Rectal smooth muscle tissue (tissue), 1 donor: ENCODE results near the gene MARVELD1.
"Not testable (repeated sequence)": the region's sequence is repeated elsewhere in the genome, so short reads cannot be mapped to it uniquely, and the experiment has no call there.

Experiments
- H3K27ac ChIP-seq: one replicate; pipeline ENCODE4 v1.7.0; 2013; ENCODE audit warnings: low read depth, low read length, inconsistent platforms
- H3K27me3 ChIP-seq: one replicate; pipeline ENCODE4 v1.7.0; 2013; ENCODE audit warnings: low read length; ENCODE audit not compliant: control insufficient read depth, insufficient read depth
- H3K36me3 ChIP-seq: one replicate; pipeline ENCODE4 v1.7.0; 2013; ENCODE audit warnings: low read length; ENCODE audit not compliant: control insufficient read depth, insufficient read depth
- H3K4me1 ChIP-seq: one replicate; pipeline ENCODE4 v1.7.0; 2013; ENCODE audit warnings: low read length; ENCODE audit not compliant: control insufficient read depth, insufficient read depth
- H3K4me3 ChIP-seq: one replicate; pipeline ENCODE4 v1.7.0; 2013; ENCODE audit warnings: low read length
- H3K9ac ChIP-seq: one replicate; pipeline ENCODE4 v1.7.0; 2013; ENCODE audit warnings: low read length

The MARVELD1 gene

GRCh38 chr10:97684368-97684713 is 29.2 kb upstream of the MARVELD1 start:
- H3K27ac ChIP-seq, H3K27me3 ChIP-seq, H3K36me3 ChIP-seq, H3K9ac ChIP-seq: not testable (repeated sequence)
- Histone ChIP-seq H3K4me3 (peak overlapping the region; percentile 49), H3K4me1 (peaks cover 23% of the 10 kb centered on the region)

GRCh38 chr10:97684866-97685394 is 28.6 kb upstream of the MARVELD1 start:
- H3K27ac ChIP-seq, result no peak overlapping the region
- peak overlapping the region; percentile 85 for H3K4me3 ChIP-seq
- H3K27me3 ChIP-seq, result no peaks in the 10 kb centered on the region
- H3K36me3 ChIP-seq, result no peaks in the 10 kb centered on the region
- peaks cover 23% of the 10 kb centered on the region for H3K4me1 ChIP-seq
- no peak overlapping the region for H3K9ac ChIP-seq

DNA sequence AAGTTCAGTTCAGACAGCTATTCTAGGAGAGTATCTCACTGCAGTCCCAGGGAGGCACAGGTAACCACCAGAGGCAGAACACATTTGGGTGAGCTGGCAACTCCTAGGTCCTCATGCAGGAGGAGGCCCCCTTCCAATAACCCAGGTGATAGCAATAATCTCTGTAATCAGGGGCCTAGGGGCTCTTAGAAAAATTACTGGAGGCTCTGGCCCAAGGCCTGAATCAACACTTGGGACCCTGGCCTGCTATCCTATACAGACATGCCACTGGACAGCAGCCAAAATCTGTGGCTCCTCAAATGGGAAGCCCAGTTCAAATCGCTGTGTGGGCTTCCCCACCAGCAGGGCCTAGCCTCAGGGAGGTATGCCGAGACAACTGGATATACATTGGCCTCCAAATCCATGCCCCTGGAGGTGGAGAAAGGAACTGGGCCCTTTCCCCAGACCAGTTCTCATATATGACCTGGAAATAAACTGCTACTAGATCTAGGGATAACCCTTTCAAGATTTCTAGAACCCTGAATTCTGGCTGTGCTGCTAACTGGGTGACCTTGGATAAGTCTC is 28.1 kb upstream of the MARVELD1 start:
- no peaks in the 10 kb centered on the region for H3K36me3 ChIP-seq
- peak overlapping the region; percentile 52 for H3K9ac ChIP-seq
- peak overlapping the region; percentile 85 for H3K4me3 ChIP-seq
- H3K27me3 ChIP-seq, result no peaks in the 10 kb centered on the region
- H3K4me1 ChIP-seq, result peaks cover 23% of the 10 kb centered on the region
- no peak overlapping the region for H3K27ac ChIP-seq

- Histone ChIP-seq H3K9ac (peak overlapping the region; percentile 83), H3K4me3 (peak overlapping the region; percentile 85), H3K4me1 (peaks cover 23% of the 10 kb centered on the region), H3K36me3 (no peaks in the 10 kb centered on the region), H3K27ac (peak overlapping the region; percentile 93), H3K27me3 (no peaks in the 10 kb centered on the region)
These were observed 27.1 kb upstream of the MARVELD1 start for GRCh38 chr10:97686301-97686961.

- H3K36me3 ChIP-seq, result no peaks in the 10 kb centered on the region
- H3K27me3 ChIP-seq, result no peaks in the 10 kb centered on the region
- H3K9ac ChIP-seq, result peak within 1 kb of the TSS; percentile 83
- H3K4me1 ChIP-seq, result peaks cover 20% of the 10 kb centered on the region
- peak within 1 kb of the TSS; percentile 85 for H3K4me3 ChIP-seq
- peak within 1 kb of the TSS; percentile 93 for H3K27ac ChIP-seq
These were observed 26.4 kb upstream of the MARVELD1 start, which contains the start of gene AVPI1 for GRCh38 chr10:97686962-97687784. Gene AVPI1 (minus strand): TSS chr10:97687241. CDS start chr10:97679905, 7,336 bp downstream.

- Histone ChIP-seq H3K36me3 (no peaks in the 10 kb centered on the region), H3K27ac (peak overlapping the region; percentile 93), H3K9ac (peak overlapping the region; percentile 45), H3K27me3 (no peaks in the 10 kb centered on the region), H3K4me1 (peaks cover 20% of the 10 kb centered on the region), H3K4me3 (peak overlapping the region; percentile 53)
These were observed 25.4 kb upstream of the MARVELD1 start for GRCh38 chr10:97687785-97688781.

GRCh38 chr10:97689559-97690020 is 23.9 kb upstream of the MARVELD1 start:
- no peak overlapping the region for H3K9ac ChIP-seq
- H3K27ac ChIP-seq, result no peak overlapping the region
- no peak overlapping the region for H3K4me3 ChIP-seq
- H3K36me3 ChIP-seq, result no peaks in the 10 kb centered on the region
- H3K4me1 ChIP-seq, result peaks cover 17% of the 10 kb centered on the region
- no peaks in the 10 kb centered on the region for H3K27me3 ChIP-seq

DNA sequence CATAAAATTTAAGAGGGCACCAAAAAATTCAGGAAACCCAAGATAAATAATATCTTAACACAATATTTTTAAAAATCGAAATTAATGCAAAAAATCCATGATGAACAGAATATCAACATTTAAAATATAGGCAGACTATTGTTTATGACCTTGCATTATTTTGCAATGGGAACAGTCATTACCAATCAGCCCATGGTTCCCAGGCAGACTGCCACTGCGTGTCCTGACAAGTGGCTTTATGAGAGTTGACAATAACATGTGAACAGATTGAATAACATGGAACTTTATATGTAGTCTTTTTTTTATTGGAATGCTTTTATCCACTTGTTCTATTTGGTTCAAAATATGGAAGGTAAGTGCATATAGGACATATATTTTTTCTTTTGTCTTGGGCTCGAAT is 23.4 kb upstream of the MARVELD1 start:
- Histone ChIP-seq H3K9ac (no peak overlapping the region), H3K27me3 (no peaks in the 10 kb centered on the region), H3K36me3 (no peaks in the 10 kb centered on the region), H3K4me3 (no peak overlapping the region), H3K27ac (no peak overlapping the region), H3K4me1 (peaks cover 11% of the 10 kb centered on the region)

DNA sequence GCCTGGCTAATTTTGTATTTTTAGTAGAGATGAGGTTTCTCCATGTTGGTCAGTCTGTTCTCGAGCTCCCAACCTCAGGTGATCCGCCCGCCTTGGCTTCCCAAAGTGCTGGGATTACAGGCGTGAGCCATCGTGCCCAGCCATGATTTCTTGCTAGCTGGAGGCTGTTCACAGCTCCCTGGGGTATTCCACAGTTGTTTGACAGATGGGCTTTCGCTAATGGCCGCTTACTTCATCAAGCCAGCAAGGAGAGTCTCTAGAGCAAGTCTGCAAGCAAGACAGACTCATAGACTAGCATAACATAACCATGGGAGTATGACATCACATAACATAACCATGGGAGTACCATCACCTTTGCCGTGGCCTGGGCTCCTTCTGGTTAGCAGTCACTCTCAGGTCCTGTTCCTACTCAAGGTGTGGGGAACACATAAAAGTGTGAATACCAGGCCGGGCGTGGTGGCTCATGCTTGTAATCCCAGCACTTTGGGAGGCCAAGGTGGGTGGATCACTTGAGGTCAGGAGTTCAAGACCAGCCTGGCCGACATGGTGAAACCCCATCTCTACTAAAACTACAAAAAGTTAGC is 15.4 kb upstream of the MARVELD1 start:
- not testable (repeated sequence) for H3K27me3 ChIP-seq, H3K27ac ChIP-seq, H3K4me1 ChIP-seq

GRCh38 chr10:97701438-97702069 is 12.0 kb upstream of the MARVELD1 start:
- Histone ChIP-seq H3K9ac (no peak overlapping the region), H3K36me3 (no peaks in the 10 kb centered on the region), H3K27me3 (no peaks in the 10 kb centered on the region), H3K4me3 (no peak overlapping the region), H3K27ac (no peak overlapping the region), H3K4me1 (no peaks in the 10 kb centered on the region)

More for the DNA sequence above, 15.4 kb upstream of the MARVELD1 start:
- H3K4me3 ChIP-seq, H3K9ac ChIP-seq, H3K36me3 ChIP-seq: not testable (repeated sequence)
